Measurements from ENCODE around the gene MPZL1. TPM values are rescaled to one million over a fixed set of nuclear protein-coding genes. Genes with fewer than 3 reads are reported as not detected.

Gene MPZL1
- total RNA-seq, 1 experiment from 2014 or later: 24.9 TPM

DNA sequence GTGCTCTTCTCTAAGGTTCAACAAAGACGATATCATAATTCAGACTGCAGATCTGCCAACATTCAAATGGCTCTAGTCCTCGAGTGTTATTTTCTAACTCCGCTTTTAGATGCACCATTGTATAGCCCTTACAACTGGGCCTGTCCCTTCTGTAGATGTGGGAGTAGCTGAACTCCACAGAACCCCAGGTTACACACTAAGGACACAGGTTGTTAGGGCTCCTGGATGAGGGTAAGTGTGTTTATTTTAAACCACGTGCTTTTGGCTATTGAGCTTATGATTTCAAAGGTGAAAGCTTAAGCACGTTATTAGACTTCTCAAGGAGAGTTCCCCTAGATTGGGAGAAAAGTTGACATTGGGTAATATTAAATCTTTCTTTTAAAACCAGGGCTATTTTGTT is 64.7 kb downstream of the MPZL1 start:
- Histone ChIP-seq H3K27ac (ENCODE audit: low read length) (no peak overlapping the region), H3K27me3 (ENCODE audit: low read length) (no peaks in the 10 kb centered on the region), H2AFZ (ENCODE audit: low read length) (no peak overlapping the region), H3K36me3 (ENCODE audit: insufficient read depth, low read length) (no peaks in the 10 kb centered on the region), H3K4me1 (ENCODE audit: low read length) (no peaks in the 10 kb centered on the region), H3K9me2 (replicated peaks; ENCODE audit: insufficient read depth, low read length) (no peaks in the 10 kb centered on the region), H3K4me2 (ENCODE audit: low read depth, low read length, poor library complexity, severe bottlenecking) (no peak overlapping the region), H4K20me1 (ENCODE audit: insufficient read depth, low read depth, low read length) (no peaks in the 10 kb centered on the region), H3K9ac (ENCODE audit: low read length) (no peak overlapping the region), H3K4me3 (ENCODE audit: low read length) (no peak overlapping the region), H3K79me2 (ENCODE audit: low read length) (no peaks in the 10 kb centered on the region), H3K9me3 (ENCODE audit: low read length) (no peaks in the 10 kb centered on the region)
- no peak for DNase-seq

DNA sequence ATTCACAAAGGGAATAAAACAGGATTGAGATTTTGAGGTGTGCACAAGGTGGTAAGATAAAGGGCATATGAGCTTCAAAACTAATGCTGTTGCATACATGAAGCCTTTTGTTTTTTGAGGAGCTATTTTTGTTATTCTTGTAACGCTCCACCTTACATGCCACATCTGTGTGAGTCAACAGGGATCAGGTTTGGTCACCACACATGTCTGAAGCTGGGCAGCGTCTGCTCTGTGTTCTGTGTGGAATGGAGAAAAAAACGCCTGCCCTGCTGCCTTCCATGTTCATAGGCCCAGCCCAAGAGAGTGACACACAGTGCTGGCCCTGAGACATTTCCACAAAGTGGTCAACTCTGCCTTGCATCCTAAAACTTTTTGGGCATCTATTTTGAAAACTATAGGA is 67.7 kb downstream of the MPZL1 start:
- Histone ChIP-seq H3K79me2 (ENCODE audit: low read length) (no peaks in the 10 kb centered on the region), H2AFZ (ENCODE audit: low read length) (no peak overlapping the region), H3K9me2 (replicated peaks; ENCODE audit: insufficient read depth, low read length) (no peaks in the 10 kb centered on the region), H3K4me1 (ENCODE audit: low read length) (no peaks in the 10 kb centered on the region), H3K27me3 (ENCODE audit: low read length) (no peaks in the 10 kb centered on the region), H3K9me3 (ENCODE audit: low read length) (no peaks in the 10 kb centered on the region), H3K9ac (ENCODE audit: low read length) (no peak overlapping the region), H3K36me3 (ENCODE audit: insufficient read depth, low read length) (no peaks in the 10 kb centered on the region), H3K4me2 (ENCODE audit: low read depth, low read length, poor library complexity, severe bottlenecking) (no peak overlapping the region), H4K20me1 (ENCODE audit: insufficient read depth, low read depth, low read length) (no peaks in the 10 kb centered on the region), H3K27ac (ENCODE audit: low read length) (no peak overlapping the region), H3K4me3 (ENCODE audit: low read length) (no peak overlapping the region)
- DNase-seq: no peak

DNA sequence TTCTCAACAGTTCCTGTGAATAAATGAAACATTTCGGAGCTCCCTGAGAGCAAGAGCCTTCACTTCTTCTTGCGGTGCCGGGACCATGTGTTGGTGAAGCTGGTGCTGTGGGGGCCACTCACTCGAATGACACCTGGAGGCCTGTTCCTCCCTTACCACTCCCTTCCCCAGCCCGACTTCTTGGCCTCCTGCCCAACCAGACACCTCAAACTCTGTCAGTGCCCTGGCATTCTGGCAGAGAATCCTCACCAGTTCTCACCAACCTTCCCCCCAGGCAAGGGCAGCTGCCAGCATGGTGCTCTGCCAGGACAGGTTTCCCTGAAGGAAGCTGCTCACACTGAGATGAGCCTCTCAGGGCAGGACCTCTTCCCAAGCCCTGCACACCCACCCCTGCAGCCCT is 68.3 kb downstream of the MPZL1 start:
- Histone ChIP-seq H3K36me3 (ENCODE audit: insufficient read depth, low read length) (no peaks in the 10 kb centered on the region), H3K27ac (ENCODE audit: low read length) (no peak overlapping the region), H2AFZ (ENCODE audit: low read length) (no peak overlapping the region), H3K9me3 (ENCODE audit: low read length) (no peaks in the 10 kb centered on the region), H4K20me1 (ENCODE audit: insufficient read depth, low read depth, low read length) (no peaks in the 10 kb centered on the region), H3K4me3 (ENCODE audit: low read length) (no peak overlapping the region), H3K4me2 (ENCODE audit: low read depth, low read length, poor library complexity, severe bottlenecking) (no peak overlapping the region), H3K9me2 (replicated peaks; ENCODE audit: insufficient read depth, low read length) (no peaks in the 10 kb centered on the region), H3K27me3 (ENCODE audit: low read length) (no peaks in the 10 kb centered on the region), H3K9ac (ENCODE audit: low read length) (no peak overlapping the region), H3K4me1 (ENCODE audit: low read length) (no peaks in the 10 kb centered on the region), H3K79me2 (ENCODE audit: low read length) (no peaks in the 10 kb centered on the region)
- DNase-seq: no peak

DNA sequence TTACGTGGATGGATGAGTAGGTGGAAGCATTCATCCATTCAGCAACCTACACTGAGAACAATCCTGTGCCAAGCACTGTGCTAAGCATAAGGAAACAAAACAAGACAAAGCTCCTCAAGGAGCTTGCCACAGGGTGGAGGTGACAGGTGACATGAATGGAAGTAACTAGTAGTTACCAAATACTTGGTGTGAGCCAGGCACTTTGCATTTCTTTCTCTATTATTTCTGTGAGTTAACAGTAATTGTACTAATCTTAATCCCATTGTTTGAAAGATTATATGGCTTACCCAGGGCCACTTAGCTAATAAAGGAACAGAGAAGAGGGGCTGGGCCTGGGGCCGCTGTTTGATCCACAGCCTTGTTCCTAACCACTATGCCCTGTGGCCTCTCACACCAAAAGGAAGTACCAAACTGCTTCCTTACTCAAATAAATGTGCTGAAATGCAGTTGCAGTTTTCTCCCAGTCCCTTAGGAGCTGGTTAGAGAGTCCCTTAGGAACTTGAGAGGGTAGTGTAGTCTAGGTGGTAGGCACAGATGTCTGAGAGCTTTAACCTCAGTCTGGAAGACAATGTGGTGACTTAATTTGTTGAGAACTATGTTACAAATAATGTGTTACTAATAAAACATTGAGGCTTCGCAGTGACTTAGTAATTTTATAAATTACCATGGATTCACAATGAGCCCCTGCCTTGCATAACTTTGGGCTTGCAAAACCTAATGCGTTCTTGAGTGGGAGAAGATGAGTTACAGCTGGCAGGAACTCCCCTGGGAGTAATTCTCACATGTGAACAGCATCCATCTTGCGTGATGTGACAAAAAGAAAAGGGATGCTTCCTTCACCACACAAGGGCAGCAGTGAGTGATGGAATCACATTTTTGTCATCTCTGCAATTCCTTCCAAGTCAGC is 69.8 kb downstream of the MPZL1 start:
- Histone ChIP-seq H3K79me2 (ENCODE audit: low read length) (no peaks in the 10 kb centered on the region), H3K4me1 (ENCODE audit: low read length) (no peaks in the 10 kb centered on the region), H2AFZ (ENCODE audit: low read length) (no peak overlapping the region), H3K27ac (ENCODE audit: low read length) (no peak overlapping the region), H3K36me3 (ENCODE audit: insufficient read depth, low read length) (no peaks in the 10 kb centered on the region), H3K9ac (ENCODE audit: low read length) (no peak overlapping the region), H3K9me3 (ENCODE audit: low read length) (no peaks in the 10 kb centered on the region), H3K9me2 (replicated peaks; ENCODE audit: insufficient read depth, low read length) (no peaks in the 10 kb centered on the region), H3K4me2 (ENCODE audit: low read depth, low read length, poor library complexity, severe bottlenecking) (no peak overlapping the region), H3K27me3 (ENCODE audit: low read length) (no peaks in the 10 kb centered on the region), H4K20me1 (ENCODE audit: insufficient read depth, low read depth, low read length) (no peaks in the 10 kb centered on the region), H3K4me3 (ENCODE audit: low read length) (no peak overlapping the region)
- DNase-seq: no peak

DNA sequence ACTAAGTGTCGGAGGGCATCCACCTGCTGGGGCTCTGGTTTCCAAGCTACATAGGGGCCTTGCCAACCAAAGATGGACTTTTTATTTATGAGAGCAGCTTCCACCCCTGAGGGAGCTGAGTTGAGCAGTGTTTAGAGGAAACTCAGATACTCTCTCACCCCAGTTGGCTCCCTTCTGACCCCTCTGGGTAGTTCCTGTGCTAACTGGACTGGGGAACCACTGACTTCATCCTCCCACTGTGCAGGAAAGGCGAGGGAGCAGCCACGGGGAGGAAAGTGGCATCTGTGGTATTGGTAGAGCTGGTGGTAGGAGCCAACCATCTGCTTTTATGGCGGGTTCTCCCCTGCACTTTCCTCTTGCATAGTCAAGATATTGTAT is 70.4 kb downstream of the MPZL1 start:
- Histone ChIP-seq H3K4me2 (ENCODE audit: low read depth, low read length, poor library complexity, severe bottlenecking) (no peak overlapping the region), H3K79me2 (ENCODE audit: low read length) (no peaks in the 10 kb centered on the region), H3K9ac (ENCODE audit: low read length) (no peak overlapping the region), H3K4me3 (ENCODE audit: low read length) (no peak overlapping the region), H3K9me3 (ENCODE audit: low read length) (no peaks in the 10 kb centered on the region), H3K9me2 (replicated peaks; ENCODE audit: insufficient read depth, low read length) (no peaks in the 10 kb centered on the region), H3K27me3 (ENCODE audit: low read length) (no peaks in the 10 kb centered on the region), H2AFZ (ENCODE audit: low read length) (no peak overlapping the region), H3K27ac (ENCODE audit: low read length) (no peak overlapping the region), H4K20me1 (ENCODE audit: insufficient read depth, low read depth, low read length) (0 out of 2 replicates have a peak, but pooled peaks cover 3% of the 10 kb centered on the region), H3K36me3 (ENCODE audit: insufficient read depth, low read length) (no peaks in the 10 kb centered on the region), H3K4me1 (ENCODE audit: low read length) (no peaks in the 10 kb centered on the region)
- DNase-seq: no peak

DNA sequence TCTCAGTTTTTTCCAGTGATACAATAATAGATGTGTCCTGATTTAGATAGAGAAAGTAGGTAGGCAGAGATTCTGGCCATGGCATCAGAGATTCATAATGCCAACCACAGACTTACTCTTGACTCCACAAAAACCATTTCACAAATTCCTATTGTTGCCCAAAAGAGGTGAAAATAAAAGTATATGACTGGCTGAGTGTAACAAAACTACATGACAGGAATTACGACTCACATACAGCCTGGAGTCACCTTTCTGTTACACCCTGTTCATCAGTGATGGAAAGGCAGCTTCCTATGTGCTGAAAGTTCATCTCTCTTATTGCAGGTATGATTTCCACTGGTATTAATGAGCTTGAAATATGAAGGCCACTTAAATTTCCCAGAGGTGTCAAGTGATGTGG is 72.3 kb downstream of the MPZL1 start:
- Histone ChIP-seq H3K4me1 (ENCODE audit: low read length) (no peaks in the 10 kb centered on the region), H4K20me1 (ENCODE audit: insufficient read depth, low read depth, low read length) (0 out of 2 replicates have a peak, but pooled peaks cover 3% of the 10 kb centered on the region), H3K9me3 (ENCODE audit: low read length) (no peaks in the 10 kb centered on the region), H3K27me3 (ENCODE audit: low read length) (no peaks in the 10 kb centered on the region), H3K9me2 (replicated peaks; ENCODE audit: insufficient read depth, low read length) (no peaks in the 10 kb centered on the region), H3K4me2 (ENCODE audit: low read depth, low read length, poor library complexity, severe bottlenecking) (no peak overlapping the region), H3K4me3 (ENCODE audit: low read length) (no peak overlapping the region), H3K27ac (ENCODE audit: low read length) (no peak overlapping the region), H3K36me3 (ENCODE audit: insufficient read depth, low read length) (no peaks in the 10 kb centered on the region), H2AFZ (ENCODE audit: low read length) (no peak overlapping the region), H3K9ac (ENCODE audit: low read length) (no peak overlapping the region), H3K79me2 (ENCODE audit: low read length) (no peaks in the 10 kb centered on the region)
- no peak for DNase-seq

DNA sequence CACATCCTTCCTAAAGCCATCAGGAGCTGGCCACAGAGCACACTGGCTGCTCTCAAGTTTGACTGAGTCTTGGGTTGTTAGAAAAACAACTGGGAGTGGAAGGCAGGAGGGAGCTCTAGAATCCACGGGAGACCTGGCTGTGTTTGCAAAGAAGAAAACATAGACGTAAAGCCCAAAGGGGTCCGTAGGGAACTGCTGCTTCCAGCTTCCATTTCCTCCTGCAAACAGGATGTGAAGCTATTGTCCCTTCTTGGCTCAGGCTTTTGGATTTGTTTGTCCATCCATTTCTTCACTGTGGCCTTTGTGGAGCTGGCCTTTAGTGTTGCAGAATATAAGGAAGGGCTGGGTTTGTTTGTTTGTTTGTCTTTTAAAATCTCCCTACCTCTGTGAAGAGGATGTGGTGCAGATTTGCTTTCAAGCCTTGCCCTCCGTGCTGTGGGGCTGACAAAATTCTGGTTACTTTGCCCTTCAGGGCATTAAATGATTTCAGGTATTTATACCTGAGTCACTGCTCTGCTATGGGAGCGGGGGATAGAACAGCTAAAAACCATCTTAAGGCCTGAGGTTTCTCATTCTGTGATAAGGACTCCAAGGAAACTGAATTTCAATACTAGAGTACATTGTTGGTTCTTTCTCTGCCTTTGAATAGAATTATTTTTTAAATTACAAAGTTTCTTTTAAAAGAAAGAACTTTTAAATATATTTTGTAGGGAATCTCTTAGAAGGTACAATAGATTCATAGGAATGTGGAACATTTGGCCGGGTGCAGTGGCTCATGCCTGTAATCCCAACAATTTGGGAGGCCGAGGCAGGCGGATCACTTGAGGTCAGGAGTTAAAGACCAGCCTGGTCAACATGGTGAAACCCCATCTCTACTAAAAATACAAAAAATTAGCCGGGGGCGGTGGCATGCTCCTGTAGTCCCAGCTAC is 74.3 kb downstream of the MPZL1 start:
- no peak for DNase-seq
- no peak overlapping the region for H2AFZ ChIP-seq (ENCODE audit: low read length)
- H3K27ac ChIP-seq (ENCODE audit: low read length): no peak overlapping the region
- no peak overlapping the region for H3K9ac ChIP-seq (ENCODE audit: low read length)
- 0 out of 2 replicates have a peak, but pooled peaks cover 3% of the 10 kb centered on the region for H4K20me1 ChIP-seq (ENCODE audit: insufficient read depth, low read depth, low read length)
- H3K79me2 ChIP-seq (ENCODE audit: low read length): no peaks in the 10 kb centered on the region
- H3K27me3 ChIP-seq (ENCODE audit: low read length): no peaks in the 10 kb centered on the region
- H3K36me3 ChIP-seq (ENCODE audit: insufficient read depth, low read length): no peaks in the 10 kb centered on the region
- no peaks in the 10 kb centered on the region for H3K9me2 ChIP-seq (replicated peaks; ENCODE audit: insufficient read depth, low read length)
- no peaks in the 10 kb centered on the region for H3K9me3 ChIP-seq (ENCODE audit: low read length)
- no peak overlapping the region for H3K4me3 ChIP-seq (ENCODE audit: low read length)
- no peak overlapping the region for H3K4me2 ChIP-seq (ENCODE audit: low read depth, low read length, poor library complexity, severe bottlenecking)
- H3K4me1 ChIP-seq (ENCODE audit: low read length): no peaks in the 10 kb centered on the region

DNA sequence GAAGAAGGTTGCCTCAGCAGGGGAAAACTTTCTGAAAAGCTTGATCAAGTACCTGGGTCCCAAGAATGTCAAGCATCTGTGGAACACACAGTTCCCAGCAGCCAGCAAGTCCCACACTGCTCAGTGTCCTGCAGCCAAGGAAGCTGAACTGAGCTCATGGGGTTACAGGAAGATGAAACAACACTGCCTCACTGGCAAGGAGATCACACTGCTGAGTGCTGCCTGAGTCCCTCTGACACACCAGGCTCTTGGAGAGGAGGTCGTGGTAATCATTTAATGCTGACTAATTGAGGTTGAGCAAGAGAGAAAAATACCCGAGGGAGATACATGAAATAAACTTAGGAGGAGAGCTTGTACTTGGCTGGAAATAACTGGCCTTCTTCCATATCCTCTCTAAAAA is 75.2 kb downstream of the MPZL1 start:
- Histone ChIP-seq H2AFZ (ENCODE audit: low read length) (no peak overlapping the region), H3K27me3 (ENCODE audit: low read length) (no peaks in the 10 kb centered on the region), H3K79me2 (ENCODE audit: low read length) (no peaks in the 10 kb centered on the region), H3K27ac (ENCODE audit: low read length) (no peak overlapping the region), H3K36me3 (ENCODE audit: insufficient read depth, low read length) (no peaks in the 10 kb centered on the region), H3K9me2 (replicated peaks; ENCODE audit: insufficient read depth, low read length) (no peaks in the 10 kb centered on the region), H3K4me3 (ENCODE audit: low read length) (no peak overlapping the region), H3K9ac (ENCODE audit: low read length) (no peak overlapping the region), H3K4me2 (ENCODE audit: low read depth, low read length, poor library complexity, severe bottlenecking) (no peak overlapping the region), H3K4me1 (ENCODE audit: low read length) (no peaks in the 10 kb centered on the region), H3K9me3 (ENCODE audit: low read length) (no peaks in the 10 kb centered on the region), H4K20me1 (ENCODE audit: insufficient read depth, low read depth, low read length) (0 out of 2 replicates have a peak, but pooled peaks cover 3% of the 10 kb centered on the region)
- no peak for DNase-seq
